Measurements from ENCODE around the gene SART1.

DNA sequence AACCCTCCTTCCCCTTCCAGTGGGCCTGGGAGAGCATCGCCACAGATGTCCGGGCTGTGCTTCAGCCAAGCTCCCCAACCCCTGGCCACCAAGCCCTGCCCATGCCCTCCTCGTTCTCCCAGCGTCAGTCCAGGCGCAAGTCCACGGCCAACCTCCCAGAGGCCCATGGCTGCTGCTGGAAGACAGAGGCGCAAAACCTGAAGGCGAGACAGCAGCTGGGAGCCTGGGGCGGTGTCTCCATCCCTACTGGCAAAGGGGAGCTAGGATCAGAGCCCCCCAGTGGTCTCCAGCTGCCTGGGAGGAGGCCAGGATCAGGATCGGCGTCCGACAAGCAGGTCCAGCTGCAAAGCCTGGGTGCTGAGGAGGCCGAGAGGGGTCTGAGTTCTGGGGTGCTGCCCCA, 14.4 kb upstream of the SART1 start:
- TF ChIP-seq, protein P1, sequence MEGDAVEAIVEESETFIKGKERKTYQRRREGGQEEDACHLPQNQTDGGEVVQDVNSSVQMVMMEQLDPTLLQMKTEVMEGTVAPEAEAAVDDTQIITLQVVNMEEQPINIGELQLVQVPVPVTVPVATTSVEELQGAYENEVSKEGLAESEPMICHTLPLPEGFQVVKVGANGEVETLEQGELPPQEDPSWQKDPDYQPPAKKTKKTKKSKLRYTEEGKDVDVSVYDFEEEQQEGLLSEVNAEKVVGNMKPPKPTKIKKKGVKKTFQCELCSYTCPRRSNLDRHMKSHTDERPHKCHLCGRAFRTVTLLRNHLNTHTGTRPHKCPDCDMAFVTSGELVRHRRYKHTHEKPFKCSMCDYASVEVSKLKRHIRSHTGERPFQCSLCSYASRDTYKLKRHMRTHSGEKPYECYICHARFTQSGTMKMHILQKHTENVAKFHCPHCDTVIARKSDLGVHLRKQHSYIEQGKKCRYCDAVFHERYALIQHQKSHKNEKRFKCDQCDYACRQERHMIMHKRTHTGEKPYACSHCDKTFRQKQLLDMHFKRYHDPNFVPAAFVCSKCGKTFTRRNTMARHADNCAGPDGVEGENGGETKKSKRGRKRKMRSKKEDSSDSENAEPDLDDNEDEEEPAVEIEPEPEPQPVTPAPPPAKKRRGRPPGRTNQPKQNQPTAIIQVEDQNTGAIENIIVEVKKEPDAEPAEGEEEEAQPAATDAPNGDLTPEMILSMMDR (optimal IDR thresholded peaks at IDR 0.05 in 1 of 3, IDR thresholded peaks at IDR 0.05 in 1 of 3, conservative IDR thresholded peaks at IDR 0.05 in 1 of 3; ENCODE audit: extremely low read depth in 1 of 3, insufficient read depth in 2 of 3, low read length in 3 of 3), result no peak
- TF ChIP-seq EZH2 (IDR thresholded peaks at IDR 0.05; ENCODE audit: low read length), result no peak
